GM12878 (cell line): Measurements from ENCODE around the gene IGF1R. TPM values are rescaled to one million over a fixed set of nuclear protein-coding genes. Genes with fewer than 3 reads are reported as not detected.

Source experiments
- ATAC-seq: fragments of 200-7000 bp; cut with Tn5 transposase; 3 replicates; pipeline ENCODE4 v1.9.1; 2020; ENCODE audit warnings: mild to moderate bottlenecking, moderate library complexity
- BruUV-seq: library from RNA; stranded (reverse); fragments of 400-500 nt; replicated peaks from 2 replicates; lab custom pipeline; 2021; lab: Mats Ljungman, UMichigan
- CTCF ChIA-PET: fragments of 300-600 bp; sonication (Branson Sonifier 250); formaldehyde crosslinking; extraction: SDS; loops from one replicate; lab custom pipeline; 2021; ENCODE audit warnings: inconsistent platforms; lab: Yijun Ruan, JAX
- POLR2A ChIA-PET: fragments of 350-600 bp; formaldehyde crosslinking; extraction: SDS; loops from one replicate; lab custom pipeline; 2021; ENCODE audit warnings: inconsistent platforms; lab: Charles Lee
- RAD21 ChIA-PET: fragments of 300-600 bp; sonication (Branson Sonifier 250); formaldehyde crosslinking; loops from one replicate; lab custom pipeline; 2023; ENCODE audit warnings: antibody characterized with exemption; ENCODE audit not compliant: unreplicated experiment; lab: Charles Lee
- SMC1A ChIA-PET: fragments of 300-600 bp; sonication (Branson Sonifier 250); formaldehyde crosslinking; loops from one replicate; lab custom pipeline; 2023; ENCODE audit not compliant: unreplicated experiment, uncharacterized antibody; lab: Charles Lee
- DNase-seq: peaks from one replicate; pipeline ENCODE4 v3.0.0-alpha.2; 2011; ENCODE audit warnings: low read depth, low spot score
- FAIRE-seq: peaks from 3 replicates; lab custom pipeline; 2011; peaks lifted over from hg19 to GRCh38; lab: Jason Lieb, UNC
- H2AFZ ChIP-seq: 2 replicates; pipeline ENCODE4 v1.6.0; 2011; ENCODE audit warnings: low read depth, low read length, control low read depth; ENCODE audit not compliant: control insufficient read depth
- H3K27ac ChIP-seq: 2 replicates; pipeline ENCODE4 v1.5.1; 2011; ENCODE audit warnings: control low read depth; ENCODE audit not compliant: control insufficient read depth, insufficient read depth
- H3K27me3 ChIP-seq, 2 experiments: replicated peaks in 1 of 2; 2 replicates each; pipeline versions ENCODE4 v1.6.0 to v1.6.1; 2011; ENCODE audit warnings: low read length in 1 of 2; ENCODE audit not compliant: control insufficient read depth in 2 of 2, insufficient read depth in 2 of 2
- H3K36me3 ChIP-seq, 2 experiments: 2 replicates each; pipeline ENCODE4 v1.5.1; 2011; ENCODE audit warnings: low read length in 1 of 2; ENCODE audit not compliant: control insufficient read depth in 2 of 2, insufficient read depth in 2 of 2
- H3K4me1 ChIP-seq: 2 replicates; pipeline ENCODE4 v1.6.1; 2011; ENCODE audit warnings: mild to moderate bottlenecking, low read length, moderate library complexity, mixed read lengths; ENCODE audit not compliant: control insufficient read depth, insufficient read depth
- H3K4me2 ChIP-seq: 2 replicates; pipeline ENCODE4 v1.6.0; 2011; ENCODE audit warnings: control low read depth; ENCODE audit not compliant: control insufficient read depth, insufficient read depth
- H3K4me3 ChIP-seq: fragments of 200-600 bp; sonication (generic); 2 replicates; pipeline ENCODE4 v1.5.1; 2016
- H3K79me2 ChIP-seq: 2 replicates; pipeline ENCODE4 v1.6.0; 2011; ENCODE audit warnings: low read length; ENCODE audit not compliant: control insufficient read depth, insufficient read depth
- H3K9ac ChIP-seq: 2 replicates; pipeline ENCODE4 v1.8.0; 2011; ENCODE audit warnings: low read length, control low read depth, mixed read lengths; ENCODE audit not compliant: control insufficient read depth, insufficient read depth
- H3K9me3 ChIP-seq: replicated peaks from 3 replicates; pipeline ENCODE4 v1.5.1; 2011; ENCODE audit warnings: mild to moderate bottlenecking, low read length; ENCODE audit not compliant: control insufficient read depth, insufficient read depth
- H4K20me1 ChIP-seq: 2 replicates; pipeline ENCODE4 v1.6.0; 2011; ENCODE audit not compliant: control insufficient read depth, insufficient read depth
- BCLAF1 ChIP-seq: fragments of 450-650 bp; IDR thresholded peaks from 2 replicates; pipeline ENCODE4 v1.6.1; 2017; ENCODE audit warnings: antibody characterized with exemption, mild to moderate bottlenecking, moderate library complexity
- CBFB ChIP-seq: IDR thresholded peaks from 2 replicates; pipeline ENCODE4 v1.6.1; 2016; ENCODE audit warnings: antibody characterized with exemption, low read depth
- CHD1 ChIP-seq: IDR thresholded peaks from 2 replicates; pipeline ENCODE4 v1.6.1; 2012; ENCODE audit warnings: low read depth, low read length, improper control_type of control experiment
- DPF2 ChIP-seq: fragments of 450-650 bp; IDR thresholded peaks from 2 replicates; pipeline ENCODE4 v1.6.1; 2017; ENCODE audit warnings: mild to moderate bottlenecking
- KAT2A ChIP-seq: conservative IDR thresholded peaks from 2 replicates; pipeline ENCODE4 v1.6.1; 2011; ENCODE audit warnings: low read depth, low read length; ENCODE audit not compliant: control insufficient read depth
- MEF2A ChIP-seq: IDR thresholded peaks from 2 replicates; pipeline ENCODE4 v1.6.1; 2011; ENCODE audit warnings: low read depth, mild to moderate bottlenecking, low read length, moderate library complexity; ENCODE audit not compliant: insufficient read depth
- MYC ChIP-seq: IDR thresholded peaks from 2 replicates; pipeline ENCODE4 v1.6.1; 2011; ENCODE audit warnings: mild to moderate bottlenecking, low read length, moderate library complexity, inconsistent platforms; ENCODE audit not compliant: insufficient read depth, insufficient replicate concordance, insufficient read length, severe bottlenecking
- NBN ChIP-seq: fragments of 450-650 bp; IDR thresholded peaks from 2 replicates; pipeline ENCODE4 v1.6.1; 2016
- NKRF ChIP-seq: fragments of 450-650 bp; conservative IDR thresholded peaks from 2 replicates; pipeline ENCODE4 v1.6.1; 2017; ENCODE audit warnings: mild to moderate bottlenecking, moderate library complexity
- PKNOX1 ChIP-seq: fragments of 450-650 bp; IDR thresholded peaks from 2 replicates; pipeline ENCODE4 v1.6.1; 2016; ENCODE audit warnings: mild to moderate bottlenecking
- SMARCA5 ChIP-seq: fragments of 450-650 bp; IDR thresholded peaks from 2 replicates; pipeline ENCODE4 v1.6.1; 2017; ENCODE audit warnings: mild to moderate bottlenecking
- SMC3 ChIP-seq: IDR thresholded peaks from 2 replicates; pipeline ENCODE4 v1.6.1; 2011; ENCODE audit warnings: low read length, improper control_type of control experiment, borderline replicate concordance
- STAT3 ChIP-seq: IDR thresholded peaks from 2 replicates; pipeline ENCODE4 v1.6.1; 2011; ENCODE audit warnings: low read depth, low read length, improper control_type of control experiment
- SUZ12 ChIP-seq: fragments of 200-600 bp; sonication (generic); IDR thresholded peaks from one replicate; pipeline ENCODE4 v1.6.1; 2018; ENCODE audit warnings: antibody characterized with exemption, mild to moderate bottlenecking; ENCODE audit not compliant: unreplicated experiment
- YY1 ChIP-seq: IDR thresholded peaks from 2 replicates; pipeline ENCODE4 v1.6.1; 2011; ENCODE audit warnings: low read depth, mild to moderate bottlenecking, low read length
- ZNF207 ChIP-seq: fragments of 450-650 bp; IDR thresholded peaks from 2 replicates; pipeline ENCODE4 v1.6.1; 2014; ENCODE audit warnings: antibody characterized with exemption, mild to moderate bottlenecking, borderline replicate concordance
- WGBS: methylation state at CpG from one replicate; pipeline ENCODE4 v1.1.6; 2016; ENCODE audit warnings: low lambda C conversion rate; ENCODE audit not compliant: insufficient replicate concordance, insufficient coverage; ENCODE audit errors: missing lambda C conversion rate; 5-methylcytosine and 5-hydroxymethylcytosine counted together
- in situ Hi-C: fragments of 300-500 bp; cut with MboI; formaldehyde crosslinking; loops from 9 replicates; pipeline ENCODE4 v1.14.3; 2018; ENCODE audit warnings: mixed read lengths
- intact Hi-C: fragments of 100-400 bp; cut with micrococcal nuclease; formaldehyde crosslinking; loops from one replicate; pipeline ENCODE4 v1.14.2; 2022; ENCODE audit not compliant: unreplicated experiment
- polyA plus RNA-seq, 11 experiments: library from polyadenylated mRNA; depleted of rRNA in 4 of 11; unstranded in 6 of 11; stranded (reverse) in 5 of 11; fragments of >200 nt; fragmentation: Nextera tagmentation in 4 of 11; fragmentation: Illumina TruSeq in 1 of 11; extraction: Ambion mirVana in 4 of 11; extraction: Trizol in 1 of 11; gene quantifications; 1 replicate in 1 of 11; 2 replicates in 10 of 11; pipeline versions ENCODE4 v1.2.1 to v1.2.3, GENCODE V29; 2011 to 2016; ENCODE audit warnings: inconsistent platforms in 2 of 11, missing spikeins in 2 of 11, low read depth in 1 of 11
- total RNA-seq, 4 experiments: library from RNA; depleted of rRNA in 3 of 4; stranded (reverse); fragments of >200 nt in 3 of 4; fragmentation: Illumina TruSeq in 1 of 4; extraction: Trizol in 1 of 4; gene quantifications; 2 replicates each; pipeline versions ENCODE4 v1.2.1 to v1.2.3, GENCODE V29; 2013 to 2021
- TF ChIP-seq, protein P1 (sequence below): IDR thresholded peaks from 2 replicates; pipeline ENCODE4 v1.6.1; 2011; ENCODE audit warnings: low read depth, mild to moderate bottlenecking, low read length, moderate library complexity, borderline replicate concordance; ENCODE audit errors: extremely low read depth

IGF1R gene
- total and polyA plus RNA-seq, 10 of the 15 experiments (the other 5 are each of a cell fraction or from before 2014, with no cell fraction given) = 0.03 to 2.7 (median 0.66) TPM

- Histone ChIP-seq H3K4me1 (no peaks in the 10 kb centered on the region), H4K20me1 (no peaks in the 10 kb centered on the region), H3K27ac (no peak overlapping the region), H3K79me2 (no peaks in the 10 kb centered on the region), H2AFZ (no peak overlapping the region), H3K27me3 (no peaks in the 10 kb centered on the region), H3K36me3 (no peaks in the 10 kb centered on the region), H3K4me2 (no peak overlapping the region), H3K4me3 (no peak overlapping the region), H3K9me3 (no peaks in the 10 kb centered on the region; the same call in 1 of the 3 replicates), H3K9ac (no peak overlapping the region)
- WGBS = 19% methylated on average over 3 of the region's 3 CpGs
- ChIA-PET CTCF (interaction anchor here (1.0 to 1.2 kb wide), 2 partner anchors 60 to 116 kb away, joined by 3 to 4 read pairs; no protein-coding TSS in a partner anchor), SMC1A (no interaction called here), POLR2A (no interaction called here), RAD21 (no interaction called here)
- ATAC-seq (no peak), FAIRE-seq (no peak), DNase-seq (no peak)
- in situ Hi-C loops = no loop called here
- intact Hi-C loops = no loop called here
- TF ChIP-seq CBFB (no peak), MEF2A (no peak), NBN (no peak), DPF2 (no peak), NKRF (no peak), ZNF207 (no peak), SMC3 (no peak), SMARCA5 (no peak), STAT3 (no peak), CHD1 (no peak), PKNOX1 (no peak), KAT2A (no peak), YY1 (no peak), MYC (no peak), BCLAF1 (no peak), SUZ12 (no peak)
- TF ChIP-seq, protein P1, sequence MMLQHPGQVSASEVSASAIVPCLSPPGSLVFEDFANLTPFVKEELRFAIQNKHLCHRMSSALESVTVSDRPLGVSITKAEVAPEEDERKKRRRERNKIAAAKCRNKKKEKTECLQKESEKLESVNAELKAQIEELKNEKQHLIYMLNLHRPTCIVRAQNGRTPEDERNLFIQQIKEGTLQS = no peak
- no TSS peak for BruUV-seq
These were observed 349.9 kb downstream of the IGF1R start for GRCh38 chr15:98998279-98998678.
